Retina (tissue), 1 donor: ENCODE data around the gene TPI1.
"Not testable (repeated sequence)": the region's sequence is repeated elsewhere in the genome, so short reads cannot be mapped to it uniquely, and the experiment has no call there.

ENCODE experiments used
- DNase-seq: peaks from one replicate; pipeline ENCODE4 v3.0.0-alpha.2; 2016

TPI1 gene

DNA sequence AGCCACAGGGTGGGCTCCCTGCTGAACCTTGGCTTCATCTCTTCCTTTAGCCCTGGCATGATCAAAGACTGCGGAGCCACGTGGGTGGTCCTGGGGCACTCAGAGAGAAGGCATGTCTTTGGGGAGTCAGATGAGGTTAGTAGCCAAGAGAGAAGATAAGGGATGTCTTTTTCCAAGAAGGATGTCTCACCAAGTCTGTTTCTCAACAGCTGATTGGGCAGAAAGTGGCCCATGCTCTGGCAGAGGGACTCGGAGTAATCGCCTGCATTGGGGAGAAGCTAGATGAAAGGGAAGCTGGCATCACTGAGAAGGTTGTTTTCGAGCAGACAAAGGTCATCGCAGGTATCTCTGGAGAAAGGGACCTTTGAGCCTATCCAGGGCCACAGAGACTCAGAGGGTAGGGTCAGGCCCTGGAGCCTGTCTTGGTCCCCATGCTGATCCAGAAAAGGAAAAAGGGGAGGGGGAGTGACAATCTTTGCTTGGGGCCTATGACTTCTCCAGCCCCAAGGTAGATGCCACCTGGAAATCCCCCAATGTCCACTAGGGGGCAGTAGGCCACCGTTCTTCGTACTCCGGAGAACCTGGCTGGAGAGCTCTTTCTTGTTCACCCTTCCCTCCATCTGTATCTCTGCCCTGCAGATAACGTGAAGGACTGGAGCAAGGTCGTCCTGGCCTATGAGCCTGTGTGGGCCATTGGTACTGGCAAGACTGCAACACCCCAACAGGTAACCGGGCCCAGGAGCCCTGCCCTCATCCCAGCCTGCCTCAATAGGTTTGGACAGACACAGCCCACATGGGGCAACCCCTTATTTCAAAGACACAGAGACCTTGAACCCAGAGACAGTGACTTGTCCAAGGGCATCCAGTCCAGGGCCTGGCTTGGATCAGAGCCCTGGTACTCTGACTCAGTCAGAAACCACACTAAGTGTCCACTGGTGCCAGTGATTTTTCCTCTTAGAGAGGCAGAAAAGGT, 2.0 kb downstream of the TPI1 start:
- peak; percentile 82 for DNase-seq

DNA sequence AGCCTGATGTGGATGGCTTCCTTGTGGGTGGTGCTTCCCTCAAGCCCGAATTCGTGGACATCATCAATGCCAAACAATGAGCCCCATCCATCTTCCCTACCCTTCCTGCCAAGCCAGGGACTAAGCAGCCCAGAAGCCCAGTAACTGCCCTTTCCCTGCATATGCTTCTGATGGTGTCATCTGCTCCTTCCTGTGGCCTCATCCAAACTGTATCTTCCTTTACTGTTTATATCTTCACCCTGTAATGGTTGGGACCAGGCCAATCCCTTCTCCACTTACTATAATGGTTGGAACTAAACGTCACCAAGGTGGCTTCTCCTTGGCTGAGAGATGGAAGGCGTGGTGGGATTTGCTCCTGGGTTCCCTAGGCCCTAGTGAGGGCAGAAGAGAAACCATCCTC, 3.0 kb downstream of the TPI1 start:
- not testable (repeated sequence) for DNase-seq

DNA sequence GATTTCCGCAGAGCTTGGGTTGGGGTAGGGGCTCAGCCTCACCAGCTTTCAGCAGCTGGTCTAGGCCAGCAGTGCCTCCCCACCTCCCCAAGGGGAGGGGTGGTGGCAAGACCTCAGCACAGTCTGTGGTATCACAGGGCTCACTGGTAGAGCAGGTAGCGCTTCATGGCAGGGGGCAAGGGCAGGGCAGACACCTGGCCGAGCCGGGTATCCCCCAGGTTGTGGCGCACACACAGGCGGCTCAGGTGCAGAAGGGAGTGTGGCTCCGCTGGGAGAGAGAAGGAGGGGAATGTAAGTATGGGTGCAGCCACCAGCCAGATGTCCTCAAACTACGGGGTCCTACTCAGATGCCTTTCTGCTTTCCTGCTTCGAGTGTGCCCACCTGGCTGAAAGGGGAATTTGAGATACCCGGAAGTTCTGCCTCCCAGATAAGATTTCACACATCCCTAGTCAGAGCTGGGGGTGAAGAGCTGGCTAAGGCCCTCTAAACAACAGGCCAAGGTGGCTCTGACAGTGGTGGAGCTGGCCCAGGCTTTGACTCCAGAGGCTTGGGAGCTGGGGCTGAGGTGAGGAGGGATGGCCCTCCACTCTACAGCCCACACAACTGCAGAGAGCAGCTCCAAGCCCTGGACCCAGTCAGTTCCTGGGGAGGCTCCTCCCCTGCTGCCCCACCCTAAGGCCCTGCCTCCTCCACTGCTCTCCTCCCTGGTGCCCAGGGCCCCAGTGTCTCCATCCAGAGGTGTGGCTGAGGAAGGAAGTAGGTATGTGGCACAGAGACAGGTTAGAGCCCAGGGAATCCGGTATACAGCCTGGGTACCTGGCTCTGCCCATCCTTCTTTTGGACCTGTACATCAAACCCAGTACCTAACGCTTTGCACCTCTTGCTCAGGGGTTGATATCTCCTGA, 4.0 kb downstream of the TPI1 start:
- no peak for DNase-seq

DNA sequence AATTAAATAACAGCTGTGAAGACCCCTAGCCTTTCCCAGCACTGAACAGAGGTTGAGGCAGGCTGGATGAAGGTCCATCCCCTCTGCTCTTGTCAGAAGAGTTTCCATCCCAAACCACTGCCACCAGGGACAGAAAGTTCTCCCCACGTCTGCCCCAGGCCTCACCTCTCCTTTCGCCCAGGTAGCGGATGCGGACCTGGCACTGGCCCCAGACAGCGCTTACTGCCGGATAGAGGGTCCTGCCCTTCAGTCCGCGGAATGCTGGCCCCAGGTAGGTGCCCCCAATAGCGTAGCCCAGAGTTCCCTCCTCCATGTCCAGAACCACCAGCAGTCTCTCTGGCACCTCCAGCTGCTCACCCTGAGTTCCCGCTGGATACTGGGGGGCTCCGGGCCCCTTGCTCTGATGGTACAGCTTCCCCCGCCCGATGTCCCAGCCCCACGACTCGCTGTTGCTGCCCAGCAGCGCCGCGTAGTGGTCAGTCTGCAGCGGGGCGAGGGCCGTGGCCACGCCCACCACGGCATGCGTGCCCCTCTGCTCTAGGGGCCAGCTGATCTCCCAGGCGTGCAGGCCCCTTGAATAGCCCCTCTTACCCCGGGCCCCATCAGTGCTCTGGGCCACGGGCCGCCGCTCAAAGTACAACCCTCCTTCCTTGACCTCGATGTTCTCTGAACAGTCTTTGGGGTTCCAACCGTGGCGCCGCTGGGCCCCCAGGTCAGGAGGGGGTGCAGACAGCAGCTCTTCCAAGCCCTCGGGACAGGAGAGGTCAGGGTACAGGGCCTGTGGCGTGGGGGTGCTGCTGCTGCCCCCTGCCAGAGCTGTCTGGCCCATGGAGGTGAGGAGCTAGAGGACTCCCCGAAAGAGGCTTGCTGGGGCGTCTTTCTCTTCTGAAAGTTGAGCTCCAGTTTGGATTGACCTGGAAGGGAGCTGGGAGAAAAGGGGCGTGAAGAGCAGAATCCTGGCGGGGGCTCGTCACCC, 5.0 kb downstream of the TPI1 start:
- DNase-seq = peak; percentile 93

DNA sequence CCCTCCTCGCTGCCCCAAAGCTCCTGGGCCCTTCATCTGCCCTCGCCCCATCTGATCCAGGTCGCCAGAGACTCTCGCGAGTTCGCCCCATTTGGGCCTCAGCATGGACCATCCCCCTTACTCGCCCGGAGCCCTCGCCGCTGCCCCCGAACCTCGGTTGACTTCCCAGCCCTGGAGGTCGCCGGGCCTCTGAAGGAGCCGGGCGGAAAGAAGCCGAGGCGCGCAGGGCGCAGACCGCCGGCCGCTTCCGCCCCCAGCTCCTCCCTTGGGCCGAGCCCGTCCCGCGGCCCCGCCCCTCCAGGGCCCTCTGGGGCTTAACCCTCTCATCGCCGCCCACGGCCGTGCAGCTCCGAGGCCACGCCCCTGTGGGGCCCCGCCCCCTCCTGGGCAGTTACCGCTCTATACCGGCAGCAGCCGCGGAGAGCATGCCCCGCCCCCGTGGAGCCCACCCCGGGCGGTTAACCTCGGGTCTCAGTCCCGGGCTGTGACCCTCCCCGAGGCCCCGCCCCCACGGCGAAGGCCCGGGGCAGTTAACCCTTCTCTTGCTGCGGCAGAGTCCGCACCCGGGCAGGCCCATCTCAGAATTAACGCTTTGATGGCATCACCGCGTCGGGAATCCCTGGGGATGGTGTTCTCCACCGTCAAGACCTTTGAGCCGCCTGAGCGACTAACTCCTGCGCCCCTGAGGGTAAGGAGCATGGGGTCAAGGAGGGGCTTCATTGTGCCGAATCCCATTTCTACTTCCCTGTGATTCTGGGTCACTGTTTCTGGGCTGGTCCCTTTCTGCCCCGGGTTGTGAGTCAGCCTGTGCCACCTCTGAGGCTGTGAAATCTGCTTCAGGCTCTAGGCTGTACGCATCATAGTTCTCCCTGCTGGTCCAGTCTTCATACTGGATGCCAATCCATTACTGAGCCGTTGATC, 6.0 kb downstream of the TPI1 start, which contains the start of gene SPSB2:
Gene SPSB2 (minus strand): TSS at position 210 of the 921 bp plus-strand sequence. CDS start 402 bp downstream, outside the sequence.
- peak; percentile 91 for DNase-seq

DNA sequence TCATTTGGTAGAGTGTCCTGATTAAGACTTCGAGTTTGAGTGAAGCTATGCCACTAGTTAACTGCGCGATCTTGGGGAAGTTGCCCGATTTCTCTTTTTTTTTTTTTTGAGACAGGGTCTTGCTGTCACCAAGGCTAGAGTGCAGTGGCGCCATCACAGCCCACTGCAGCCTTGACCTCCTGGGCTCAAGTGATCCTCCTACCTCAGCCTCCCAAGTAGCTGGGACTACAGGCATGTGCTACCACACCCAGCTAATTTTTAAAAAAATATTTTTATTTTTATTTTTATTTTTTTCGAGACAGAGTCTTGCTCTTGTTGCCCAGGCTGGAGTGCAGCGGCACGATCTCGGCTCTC, 6.7 kb downstream of the TPI1 start:
- not testable (repeated sequence) for DNase-seq

DNA sequence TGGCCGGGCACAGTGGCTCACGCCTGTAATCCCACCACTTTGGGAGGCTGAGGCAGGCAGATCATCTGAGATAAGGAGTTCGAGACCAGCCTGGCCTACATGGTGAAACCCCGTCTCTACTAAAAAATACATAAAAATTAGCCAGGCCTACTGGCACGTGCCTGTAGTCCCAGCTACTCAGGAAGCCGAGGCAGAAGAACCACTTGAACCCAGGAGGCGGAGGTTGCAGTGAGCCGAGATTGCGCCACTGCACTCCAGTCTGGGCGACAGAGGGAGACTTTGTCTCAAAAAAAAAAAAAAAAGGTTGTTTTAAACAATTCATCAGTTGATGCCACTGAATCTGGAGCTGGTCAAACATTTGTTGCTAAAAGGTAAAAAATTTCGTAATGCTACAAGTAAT, 12.5 kb downstream of the TPI1 start:
- DNase-seq = not testable (repeated sequence)

DNA sequence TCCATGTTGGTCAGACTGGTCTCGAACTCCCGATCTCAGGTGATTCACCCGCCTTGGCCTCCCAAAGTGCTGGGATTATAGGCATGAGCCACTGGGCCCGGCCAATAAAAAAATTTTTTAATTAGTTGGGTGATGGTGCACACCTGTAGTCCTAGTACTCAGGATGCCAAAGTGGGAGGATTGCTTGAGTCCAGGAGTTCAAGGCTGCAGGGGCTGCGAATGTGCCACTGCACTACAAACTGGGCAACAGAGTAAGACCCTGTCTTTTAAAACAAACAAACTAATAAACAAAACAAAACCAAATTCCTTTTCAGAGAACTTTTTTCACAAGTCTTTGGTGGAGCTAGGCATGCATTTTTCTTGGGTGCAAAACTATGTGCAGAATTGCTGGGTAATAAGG, 15.9 kb downstream of the TPI1 start:
- DNase-seq = no peak

DNA sequence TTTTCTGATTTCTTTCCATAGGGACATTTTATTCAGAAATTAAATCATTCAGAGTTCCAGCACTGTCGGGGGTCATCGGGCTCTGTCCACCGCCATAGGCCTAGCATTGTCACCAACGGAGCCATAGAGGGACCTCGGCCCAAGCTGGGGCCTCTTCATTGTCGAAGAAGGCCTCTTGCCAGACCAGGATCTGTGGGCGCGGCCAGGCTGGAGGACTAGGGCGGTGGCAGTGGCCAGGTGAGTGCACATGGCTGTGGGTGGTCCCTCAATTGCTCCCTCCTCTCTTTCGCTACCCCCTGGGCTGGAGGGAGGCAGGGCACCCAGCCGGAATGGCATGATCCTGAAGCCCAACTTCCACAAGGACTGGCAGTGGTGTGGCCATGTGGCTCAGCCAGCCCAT, 16.4 kb downstream of the TPI1 start:
- DNase-seq = no peak

DNA sequence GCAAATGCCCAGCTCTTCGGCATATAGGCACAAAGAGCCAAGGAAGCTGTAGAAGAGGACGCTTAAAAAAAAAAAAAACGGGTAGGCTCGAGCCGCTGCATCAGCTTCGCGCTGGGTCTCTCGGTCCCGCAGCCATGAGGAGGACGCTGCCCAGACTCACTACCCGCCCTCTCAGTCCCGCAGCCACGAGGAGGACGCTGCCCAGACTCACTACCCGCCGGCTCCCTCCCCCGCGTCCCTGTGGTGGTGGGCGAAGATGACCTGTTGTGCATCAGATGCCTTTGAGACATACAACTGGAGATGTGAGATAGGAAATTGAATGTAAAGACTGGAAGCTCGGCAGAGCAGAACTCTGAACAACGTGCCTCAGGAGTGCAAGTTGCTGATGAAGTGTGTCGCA, 17.2 kb downstream of the TPI1 start:
- no peak for DNase-seq

DNA sequence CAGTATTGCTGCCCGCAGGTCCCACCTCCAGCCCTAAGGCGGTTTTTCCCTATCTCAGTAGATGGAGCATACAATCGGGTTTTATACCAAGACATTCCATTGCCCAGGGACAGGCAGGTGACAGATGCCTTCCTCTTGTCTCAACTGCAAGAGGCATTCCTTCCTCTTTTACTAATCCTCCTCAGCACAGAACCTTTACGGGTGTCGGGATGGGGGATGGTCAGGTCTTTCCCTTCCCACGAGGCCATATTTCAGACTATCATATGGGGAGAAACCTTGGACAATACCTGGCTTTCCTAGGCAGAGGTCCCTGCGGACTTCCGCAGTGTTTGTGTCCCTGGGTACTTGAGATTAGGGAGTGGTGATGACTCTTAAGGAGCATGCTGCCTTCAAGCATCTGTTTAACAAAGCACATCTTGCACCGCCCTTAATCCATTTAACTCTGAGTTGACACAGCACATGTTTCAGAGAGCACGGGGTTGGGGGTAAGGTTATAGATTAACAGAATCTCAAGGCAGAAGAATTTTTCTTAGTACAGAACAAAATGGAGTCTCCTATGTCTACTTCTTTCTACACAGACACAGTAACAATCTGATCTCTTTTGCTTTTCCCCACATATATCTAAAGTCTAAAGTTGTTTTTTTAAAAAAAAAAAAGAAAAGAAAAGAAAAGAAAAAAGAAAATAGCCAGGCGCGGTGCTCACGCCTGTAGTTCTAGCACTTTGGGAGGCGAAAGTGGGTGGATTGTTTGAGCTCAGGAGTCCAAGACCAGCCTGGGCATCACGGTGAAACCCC, 19.1 kb downstream of the TPI1 start:
- not testable (repeated sequence) for DNase-seq

DNA sequence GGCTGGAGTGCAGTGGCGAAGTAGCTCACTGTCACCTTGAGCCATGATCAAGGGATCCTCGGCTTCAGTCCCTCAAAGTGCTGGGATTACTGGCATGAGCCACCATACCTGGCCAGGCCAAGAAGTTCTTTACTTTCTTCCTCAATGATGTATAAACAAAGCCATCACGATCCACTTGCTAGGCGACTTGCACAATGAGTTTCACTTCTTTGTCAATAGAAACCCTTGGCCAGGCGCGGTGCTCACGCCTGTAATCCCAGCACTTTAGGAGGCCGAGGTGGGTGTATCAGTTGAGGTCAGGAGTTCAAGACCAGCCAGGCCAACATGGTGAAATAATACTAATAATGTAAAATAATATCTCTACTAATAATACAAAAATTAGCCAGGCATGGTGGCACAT, 20.1 kb downstream of the TPI1 start:
- no peak for DNase-seq

DNA sequence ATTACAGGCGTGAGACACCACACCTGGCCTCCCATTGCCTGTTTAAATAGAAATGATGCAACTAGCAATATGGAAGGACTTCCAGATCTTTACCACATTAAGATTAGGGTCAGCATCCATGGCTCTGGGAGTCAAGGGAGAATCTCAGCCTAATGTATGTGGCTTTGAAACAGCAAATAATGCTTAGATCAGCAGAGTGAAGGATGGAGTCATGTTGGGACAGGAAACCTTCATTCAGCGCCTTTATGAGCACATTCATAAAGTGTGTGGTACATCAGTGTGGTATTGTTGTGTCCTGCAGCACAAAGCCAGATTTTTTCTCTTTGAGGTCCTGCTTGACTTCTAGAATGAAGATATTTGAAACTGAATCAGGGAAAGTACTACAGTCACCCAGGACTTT, 21.0 kb downstream of the TPI1 start:
- no peak for DNase-seq

DNA sequence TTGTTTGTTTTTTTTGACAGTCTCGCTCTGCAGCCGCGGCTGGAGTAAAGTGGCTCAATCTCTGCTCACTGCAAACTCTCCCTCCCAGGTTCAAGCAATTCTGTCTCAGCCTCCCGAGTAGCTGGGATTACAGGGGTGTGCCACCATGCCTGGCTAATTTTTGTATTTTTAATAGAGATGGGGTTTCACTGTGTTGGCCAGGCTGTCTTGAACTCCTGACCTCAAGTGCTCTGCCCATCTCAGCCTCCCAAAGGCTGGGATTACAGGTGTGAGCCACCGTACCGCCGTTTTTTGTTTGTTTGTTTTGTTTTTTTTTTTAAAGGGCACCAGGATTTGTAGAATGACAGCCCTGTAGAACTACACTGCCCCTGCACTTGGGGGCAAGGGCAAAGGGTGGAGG, 21.5 kb downstream of the TPI1 start:
- not testable (repeated sequence) for DNase-seq

DNA sequence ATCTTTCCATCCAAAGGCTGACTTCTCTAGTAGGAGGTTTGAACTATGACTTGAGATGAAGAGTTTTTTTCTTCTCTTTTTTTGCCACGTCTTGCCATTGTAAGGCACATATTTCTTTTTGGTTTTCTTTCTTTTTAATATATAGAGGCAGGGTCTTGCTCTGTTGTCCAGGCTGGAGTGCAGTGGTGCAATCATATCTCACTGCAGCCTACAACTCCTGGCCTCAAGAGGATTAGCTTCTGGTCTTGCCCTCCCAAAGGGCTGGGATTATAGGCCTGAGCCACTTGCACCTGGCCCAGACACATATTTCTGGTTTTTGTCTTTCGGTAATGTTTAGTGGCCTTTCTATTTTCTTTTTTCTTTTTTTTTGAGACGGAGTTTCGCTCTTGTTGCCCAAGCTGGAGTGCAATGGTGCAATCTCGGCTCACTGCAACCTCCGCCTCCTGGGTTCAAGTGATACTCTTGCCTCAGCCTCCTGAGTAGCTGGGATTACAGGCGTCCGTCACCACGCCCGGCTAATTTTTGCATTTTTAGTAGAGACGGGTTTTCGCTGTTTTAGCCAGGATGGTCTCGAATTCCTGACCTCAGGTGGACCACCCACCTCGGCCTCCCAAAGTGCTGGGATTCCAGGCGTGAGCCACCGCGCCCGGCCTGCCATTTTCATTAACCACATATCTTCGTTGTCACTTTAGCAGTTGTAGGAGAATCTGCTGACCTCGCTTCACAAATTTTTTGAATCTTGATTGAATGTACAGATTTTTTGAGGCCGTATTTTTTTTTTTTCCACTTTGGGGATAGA, 22.6 kb downstream of the TPI1 start:
- DNase-seq = not testable (repeated sequence)

DNA sequence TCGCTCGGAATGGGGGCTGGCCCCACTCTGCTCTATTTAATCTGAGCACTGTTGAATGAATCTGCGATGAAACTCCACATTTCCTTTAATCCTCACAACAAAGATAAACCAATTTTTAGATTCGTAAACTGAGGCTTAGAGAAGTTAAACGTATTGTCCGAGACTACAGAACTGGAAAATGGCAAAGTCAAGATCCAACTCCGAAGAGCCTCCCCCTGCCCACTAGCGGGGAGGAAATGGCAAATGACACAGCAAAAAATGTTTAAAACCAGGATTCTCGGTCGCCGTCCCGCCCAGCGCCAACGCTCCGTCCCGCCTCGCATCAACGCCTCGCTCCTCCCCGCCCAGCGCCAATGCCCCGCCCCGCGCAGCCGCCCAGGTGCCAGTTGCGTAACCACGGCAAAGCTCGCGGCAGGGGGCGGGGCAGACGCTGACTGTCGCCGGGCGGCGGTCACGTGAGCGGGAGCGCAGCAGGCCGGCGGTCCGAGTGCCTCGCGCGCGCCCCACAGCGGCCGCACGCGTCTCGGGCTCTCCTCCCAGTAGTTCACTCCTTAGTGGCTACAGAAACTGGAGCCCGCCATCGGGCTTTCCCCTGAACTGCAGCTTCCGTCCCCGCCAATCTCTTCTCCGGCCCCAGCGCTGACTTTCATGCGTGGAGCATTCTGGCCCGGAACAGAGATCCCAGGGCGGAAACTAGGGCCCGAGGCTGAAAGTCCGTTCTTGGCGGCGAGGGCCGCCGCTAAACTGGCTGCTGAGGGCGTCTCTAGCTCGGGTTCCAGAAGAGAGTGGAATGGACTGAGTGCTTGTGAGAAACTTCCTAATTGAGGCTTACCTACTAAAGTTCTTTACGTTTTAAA, 23.7 kb downstream of the TPI1 start:
- DNase-seq = peak; percentile 97

DNA sequence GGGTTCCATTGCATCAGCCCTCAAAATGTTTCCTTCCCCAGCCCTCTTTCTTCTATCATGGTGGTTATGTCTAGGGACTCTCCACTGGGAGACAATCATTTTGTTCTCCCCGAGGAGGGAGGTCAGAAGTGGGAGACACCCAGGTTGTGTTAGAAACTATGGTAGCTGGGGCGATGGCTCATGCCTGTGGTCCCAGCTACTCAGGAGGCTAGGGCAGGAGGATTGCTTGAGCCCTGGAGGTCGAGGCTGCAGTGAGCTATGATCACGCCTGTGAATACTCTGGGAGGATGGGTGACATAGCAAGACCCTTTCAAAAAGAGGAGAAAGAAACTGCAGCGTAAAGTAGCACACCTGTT, 24.3 kb downstream of the TPI1 start:
- no peak for DNase-seq

DNA sequence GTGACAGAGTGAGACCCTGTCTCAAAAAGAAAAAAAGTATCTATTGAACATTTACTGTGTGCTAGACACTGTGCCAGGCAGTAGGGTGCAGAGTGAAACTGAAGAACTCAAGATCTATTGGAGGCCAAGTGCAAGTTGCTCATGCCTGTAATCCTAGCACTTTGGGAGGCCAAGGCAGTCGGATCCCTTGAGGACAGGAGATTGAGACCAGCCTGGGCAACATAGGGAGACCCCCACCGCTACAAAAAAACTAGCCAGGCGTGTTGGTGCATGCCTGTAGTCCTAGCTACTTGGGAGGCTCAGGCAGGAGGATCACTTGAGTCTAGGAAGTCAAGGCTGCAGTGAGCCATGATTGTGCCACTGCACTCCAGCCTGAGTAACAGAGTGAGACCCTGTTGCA, 25.4 kb downstream of the TPI1 start:
- not testable (repeated sequence) for DNase-seq

DNA sequence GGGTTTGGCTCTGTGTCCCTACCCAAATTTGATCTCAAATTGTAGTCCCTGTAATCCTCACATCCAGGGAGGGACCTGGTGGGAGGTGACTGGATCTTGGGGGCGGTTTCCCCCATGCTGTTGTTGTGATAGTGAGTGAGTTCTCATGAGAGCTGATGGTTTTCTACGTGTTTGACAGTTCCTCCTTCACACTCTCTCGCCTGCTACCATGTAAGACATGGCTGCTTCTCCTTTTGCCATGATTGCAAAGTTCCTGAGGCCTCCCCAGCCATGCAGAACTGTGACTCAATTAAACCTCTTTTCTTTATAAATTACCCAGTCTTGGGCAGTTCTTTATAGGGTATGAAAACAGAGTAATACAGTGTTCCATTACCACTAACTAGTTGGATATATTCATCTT, 27.0 kb downstream of the TPI1 start:
- DNase-seq = no peak
